ENCODE measurements around the gene RAB3IL1. TPM values are rescaled to one million over a fixed set of nuclear protein-coding genes. Genes with fewer than 3 reads are reported as not detected.

RAB3IL1 gene
- total RNA-seq, 2 donors from 2014 or later = not detected

DNA sequence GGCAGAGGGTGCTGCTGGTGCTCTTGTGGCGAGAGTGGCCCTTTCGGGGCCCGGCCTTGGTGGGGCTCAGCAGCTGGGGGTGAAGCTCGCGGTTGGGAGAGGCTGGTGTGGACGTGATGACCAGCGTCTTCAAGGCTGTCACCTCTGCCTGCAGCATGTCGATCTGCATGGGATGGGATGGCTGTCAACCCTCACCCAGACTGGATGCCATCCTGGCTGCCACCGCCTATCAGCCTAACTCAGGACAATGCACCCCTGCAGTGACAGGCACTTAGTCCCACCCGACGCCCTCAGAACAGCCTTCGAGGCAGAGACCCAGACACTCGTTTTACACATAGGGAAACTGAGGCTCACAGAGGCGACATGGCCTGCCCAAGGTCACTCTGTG lies 10.8 kb downstream of the RAB3IL1 start:
- no peaks in the 10 kb centered on the region for H3K27me3 Mint-ChIP-seq
- no peaks in the 10 kb centered on the region for H3K36me3 Mint-ChIP-seq (ENCODE audit: low read depth)
- H3K9me3 Mint-ChIP-seq = no peaks in the 10 kb centered on the region
- H3K4me1 Mint-ChIP-seq = no peaks in the 10 kb centered on the region
- ATAC-seq (replicated peaks) = no peak
- no peak overlapping the region for H3K27ac Mint-ChIP-seq
- no peak overlapping the region for H3K4me3 Mint-ChIP-seq

DNA sequence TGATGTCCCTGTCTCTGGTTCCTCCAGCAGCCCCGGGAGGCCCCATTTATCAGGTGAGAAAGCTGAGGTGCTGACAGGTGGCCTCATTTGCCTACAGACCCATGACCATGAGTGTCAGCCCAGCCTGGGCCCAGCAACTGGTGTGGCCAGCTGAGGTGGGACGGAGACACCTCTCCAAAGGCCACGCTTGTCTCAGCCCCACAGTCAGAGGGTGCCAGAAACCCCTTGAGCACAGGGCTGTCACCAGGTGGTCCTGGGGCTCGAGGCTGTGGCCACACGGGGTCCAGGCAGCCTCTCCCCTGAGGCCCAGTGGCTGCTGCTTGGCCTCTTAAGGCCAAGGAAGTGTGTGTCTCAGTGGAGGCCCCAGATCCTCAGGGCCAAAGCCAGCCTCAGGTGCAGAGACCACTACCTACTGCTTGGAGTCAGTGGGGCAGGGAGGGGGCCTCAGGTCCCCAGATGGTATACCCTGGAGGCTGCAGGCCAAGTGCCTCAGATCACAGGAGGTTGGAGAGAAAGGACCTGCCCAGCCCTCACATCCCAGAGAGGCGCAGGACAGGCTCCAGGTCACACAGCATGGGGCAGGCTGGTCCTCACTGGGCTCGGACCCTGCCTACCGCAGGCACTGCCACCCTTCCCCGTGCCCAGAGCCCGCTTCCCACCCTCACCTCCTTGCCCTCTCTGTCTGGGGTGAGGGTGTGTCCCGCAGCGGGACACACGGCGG lies 11.4 kb downstream of the RAB3IL1 start:
- Mint-ChIP-seq H3K9me3 (no peaks in the 10 kb centered on the region), H3K4me3 (no peak overlapping the region), H3K27ac (no peak overlapping the region), H3K4me1 (no peaks in the 10 kb centered on the region), H3K36me3 (ENCODE audit: low read depth) (no peaks in the 10 kb centered on the region), H3K27me3 (no peaks in the 10 kb centered on the region)
- ATAC-seq (replicated peaks) = no peak

- H3K4me3 Mint-ChIP-seq = no peak overlapping the region
These were observed 12.2 kb downstream of the RAB3IL1 start for GRCh38 chr11:61905067-61905696.

DNA sequence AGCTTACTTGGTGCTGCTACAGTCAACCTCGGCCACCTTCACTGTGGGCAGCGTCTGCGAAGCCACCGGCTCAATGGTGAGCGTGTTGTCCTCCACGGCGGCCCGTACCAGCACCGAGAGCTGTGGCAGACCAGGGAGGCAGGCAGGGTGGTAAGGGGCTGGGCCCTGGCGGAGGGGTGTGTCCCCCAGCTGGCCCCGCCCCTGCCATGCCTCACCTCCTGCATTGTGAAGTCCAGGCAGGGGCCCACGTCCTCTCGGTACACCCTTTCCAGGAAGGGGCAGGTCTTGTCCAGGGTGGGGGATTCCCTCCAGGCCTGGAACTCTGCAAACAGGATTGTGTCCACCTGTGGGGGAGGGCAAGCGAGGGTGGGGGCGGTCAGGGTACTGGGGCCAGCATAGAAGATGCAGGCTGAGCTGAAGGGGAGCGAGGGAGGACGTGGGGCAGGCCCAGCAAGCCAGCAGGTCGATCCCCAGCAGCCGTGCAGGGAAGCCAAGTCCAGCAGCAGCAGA lies 12.8 kb downstream of the RAB3IL1 start:
- Mint-ChIP-seq H3K27me3 (no peaks in the 10 kb centered on the region), H3K27ac (no peak overlapping the region), H3K4me1 (no peaks in the 10 kb centered on the region), H3K9me3 (no peaks in the 10 kb centered on the region), H3K4me3 (no peak overlapping the region), H3K36me3 (ENCODE audit: low read depth) (no peaks in the 10 kb centered on the region)
- ATAC-seq (replicated peaks) = peak; percentile 49

More at GRCh38 chr11:61905067-61905696, 12.2 kb downstream of the RAB3IL1 start:
- Mint-ChIP-seq H3K4me1 (no peaks in the 10 kb centered on the region), H3K36me3 (ENCODE audit: low read depth) (no peaks in the 10 kb centered on the region), H3K27ac (no peak overlapping the region), H3K27me3 (no peaks in the 10 kb centered on the region), H3K9me3 (no peaks in the 10 kb centered on the region)
- no peak for ATAC-seq (replicated peaks)

DNA sequence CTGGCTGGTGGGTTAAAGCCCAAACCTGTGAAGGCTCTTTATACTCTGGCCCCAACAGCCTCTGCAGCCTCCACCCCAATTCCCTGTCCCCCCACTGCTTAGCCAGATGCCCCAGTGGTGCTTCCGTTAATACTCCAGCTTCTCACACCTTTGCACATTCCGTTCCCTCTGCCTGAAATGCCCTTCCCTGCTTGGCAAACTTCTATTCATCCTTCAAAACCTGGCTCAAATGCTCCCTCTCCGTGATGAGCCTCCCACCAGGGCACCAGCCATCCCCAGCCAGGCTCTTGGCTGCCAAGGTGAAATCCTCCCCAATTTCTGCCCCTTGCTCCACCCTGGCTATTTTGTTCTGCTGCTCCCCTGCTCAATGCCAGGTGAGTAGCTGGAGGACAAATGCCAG lies 13.5 kb downstream of the RAB3IL1 start:
- Mint-ChIP-seq H3K36me3 (ENCODE audit: low read depth) (no peaks in the 10 kb centered on the region), H3K4me1 (peaks cover 4% of the 10 kb centered on the region), H3K27ac (no peak overlapping the region), H3K4me3 (no peak overlapping the region), H3K27me3 (no peaks in the 10 kb centered on the region), H3K9me3 (no peaks in the 10 kb centered on the region)
- ATAC-seq (replicated peaks) = no peak

GRCh38 chr11:61902313-61902712 lies 15.1 kb downstream of the RAB3IL1 start:
- Mint-ChIP-seq H3K4me1 (peaks cover 4% of the 10 kb centered on the region), H3K9me3 (no peaks in the 10 kb centered on the region), H3K27me3 (no peaks in the 10 kb centered on the region), H3K36me3 (ENCODE audit: low read depth) (no peaks in the 10 kb centered on the region), H3K27ac (no peak overlapping the region), H3K4me3 (no peak overlapping the region)
- ATAC-seq (replicated peaks) = no peak

- no peak for ATAC-seq (replicated peaks)
- Mint-ChIP-seq H3K36me3 (ENCODE audit: low read depth) (no peaks in the 10 kb centered on the region), H3K4me3 (no peak overlapping the region), H3K27ac (no peak overlapping the region), H3K9me3 (no peaks in the 10 kb centered on the region), H3K27me3 (no peaks in the 10 kb centered on the region), H3K4me1 (peaks cover 4% of the 10 kb centered on the region)
These were observed 16.0 kb downstream of the RAB3IL1 start for GRCh38 chr11:61901397-61901796.

- H3K9me3 Mint-ChIP-seq = no peaks in the 10 kb centered on the region
- H3K27me3 Mint-ChIP-seq = no peaks in the 10 kb centered on the region
- no peak overlapping the region for H3K27ac Mint-ChIP-seq
- H3K4me1 Mint-ChIP-seq = peaks cover 4% of the 10 kb centered on the region
- H3K36me3 Mint-ChIP-seq (ENCODE audit: low read depth) = no peaks in the 10 kb centered on the region
- no peak overlapping the region for H3K4me3 Mint-ChIP-seq
- no peak for ATAC-seq (replicated peaks)
These were observed 17.1 kb downstream of the RAB3IL1 start for GRCh38 chr11:61900251-61900650.

- H3K4me3 Mint-ChIP-seq = no peak overlapping the region
- H3K4me1 Mint-ChIP-seq = peaks cover 4% of the 10 kb centered on the region
- H3K36me3 Mint-ChIP-seq (ENCODE audit: low read depth) = no peaks in the 10 kb centered on the region
- no peaks in the 10 kb centered on the region for H3K9me3 Mint-ChIP-seq
- H3K27ac Mint-ChIP-seq = peak overlapping the region; percentile 82
- ATAC-seq (replicated peaks) = peak; percentile 88
- H3K27me3 Mint-ChIP-seq = no peaks in the 10 kb centered on the region
These were observed 18.1 kb downstream of the RAB3IL1 start for GRCh38 chr11:61899146-61899841.

DNA sequence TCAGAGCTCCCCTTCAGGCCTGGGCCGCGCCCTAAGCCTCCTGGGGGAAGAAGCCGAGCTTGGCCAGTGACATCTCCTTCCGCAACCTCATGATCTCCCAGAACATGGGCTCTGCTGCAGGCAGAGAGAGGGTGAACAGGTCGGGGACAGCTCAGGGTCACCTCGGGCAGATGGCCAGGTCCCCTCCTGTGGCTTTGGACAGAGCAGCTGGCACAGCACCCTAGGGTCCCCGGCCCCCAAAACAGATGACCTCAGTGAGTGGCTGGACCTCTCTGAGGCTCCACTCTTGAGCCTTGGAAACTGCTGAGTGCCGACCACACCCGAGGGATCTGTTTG lies 19.2 kb downstream of the RAB3IL1 start:
- no peak for ATAC-seq (replicated peaks)
- no peaks in the 10 kb centered on the region for H3K9me3 Mint-ChIP-seq
- H3K36me3 Mint-ChIP-seq (ENCODE audit: low read depth) = no peaks in the 10 kb centered on the region
- no peaks in the 10 kb centered on the region for H3K27me3 Mint-ChIP-seq
- peaks cover 4% of the 10 kb centered on the region for H3K4me1 Mint-ChIP-seq
- no peak overlapping the region for H3K4me3 Mint-ChIP-seq
- no peak overlapping the region for H3K27ac Mint-ChIP-seq

- H3K9me3 Mint-ChIP-seq = no peaks in the 10 kb centered on the region
- H3K4me1 Mint-ChIP-seq = peaks cover 4% of the 10 kb centered on the region
- ATAC-seq (replicated peaks) = peak; percentile 71
- no peak overlapping the region for H3K4me3 Mint-ChIP-seq
- H3K36me3 Mint-ChIP-seq (ENCODE audit: low read depth) = no peaks in the 10 kb centered on the region
- no peaks in the 10 kb centered on the region for H3K27me3 Mint-ChIP-seq
- no peak overlapping the region for H3K27ac Mint-ChIP-seq
These were observed 19.7 kb downstream of the RAB3IL1 start for GRCh38 chr11:61897387-61898246.

DNA sequence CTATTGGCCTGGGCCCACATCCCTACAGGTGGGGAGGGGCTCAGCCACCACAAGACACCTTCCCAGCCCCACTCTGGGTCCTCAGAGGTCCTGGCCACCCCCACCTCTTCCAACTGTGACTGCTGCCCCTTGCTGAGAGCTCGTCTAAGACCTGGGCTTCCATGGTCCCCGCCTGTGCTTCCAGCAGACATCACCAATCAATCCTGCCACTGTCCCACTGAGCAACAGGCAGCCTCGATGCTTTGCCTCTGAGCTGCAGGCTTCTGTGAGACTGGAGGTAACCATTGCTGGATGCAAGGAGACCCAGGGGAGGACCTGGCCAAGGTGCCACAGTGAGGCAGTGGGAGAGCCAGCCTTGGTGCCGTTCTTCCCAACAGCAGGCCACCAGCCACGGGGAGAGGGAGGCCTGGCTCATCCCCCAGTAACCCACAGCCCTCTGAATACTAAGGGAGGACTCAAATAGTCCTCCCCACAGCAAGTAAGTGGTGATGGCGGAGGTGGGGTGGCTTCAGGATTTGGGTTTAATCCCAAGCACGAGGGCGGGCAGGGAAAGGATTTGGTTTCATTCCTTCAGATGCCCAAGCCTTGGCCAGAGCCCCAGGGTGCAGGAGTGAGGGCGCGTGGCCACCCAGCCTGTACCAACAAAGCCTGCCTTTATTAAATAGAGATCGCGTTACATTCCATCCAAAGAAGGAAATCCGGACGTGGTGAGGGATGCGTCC lies 20.5 kb downstream of the RAB3IL1 start:
- Mint-ChIP-seq H3K4me1 (peaks cover 4% of the 10 kb centered on the region), H3K9me3 (no peaks in the 10 kb centered on the region), H3K36me3 (ENCODE audit: low read depth) (no peaks in the 10 kb centered on the region), H3K27me3 (no peaks in the 10 kb centered on the region), H3K27ac (peak overlapping the region; percentile 5), H3K4me3 (no peak overlapping the region)
- no peak for ATAC-seq (replicated peaks)

GRCh38 chr11:61895718-61896059 lies 21.7 kb downstream of the RAB3IL1 start:
- H3K27me3 Mint-ChIP-seq = no peaks in the 10 kb centered on the region
- H3K4me1 Mint-ChIP-seq = peaks cover 4% of the 10 kb centered on the region
- no peak overlapping the region for H3K4me3 Mint-ChIP-seq
- no peaks in the 10 kb centered on the region for H3K36me3 Mint-ChIP-seq (ENCODE audit: low read depth)
- no peak for ATAC-seq (replicated peaks)
- H3K27ac Mint-ChIP-seq = no peak overlapping the region
- H3K9me3 Mint-ChIP-seq = no peaks in the 10 kb centered on the region
